GM21825 (cell line): ENCODE results near the gene RAMP3.
"Not testable (repeated sequence)": the region's sequence is repeated elsewhere in the genome, so short reads cannot be mapped to it uniquely, and the experiment has no call there.

ENCODE experiments used
- ATAC-seq: cut with Tn5 transposase; IDR thresholded peaks from one replicate; pipeline ENCODE4 v1.9.1; 2021; ENCODE audit warnings: mild to moderate bottlenecking, moderate library complexity; ENCODE audit not compliant: unreplicated experiment

RAMP3 gene

DNA sequence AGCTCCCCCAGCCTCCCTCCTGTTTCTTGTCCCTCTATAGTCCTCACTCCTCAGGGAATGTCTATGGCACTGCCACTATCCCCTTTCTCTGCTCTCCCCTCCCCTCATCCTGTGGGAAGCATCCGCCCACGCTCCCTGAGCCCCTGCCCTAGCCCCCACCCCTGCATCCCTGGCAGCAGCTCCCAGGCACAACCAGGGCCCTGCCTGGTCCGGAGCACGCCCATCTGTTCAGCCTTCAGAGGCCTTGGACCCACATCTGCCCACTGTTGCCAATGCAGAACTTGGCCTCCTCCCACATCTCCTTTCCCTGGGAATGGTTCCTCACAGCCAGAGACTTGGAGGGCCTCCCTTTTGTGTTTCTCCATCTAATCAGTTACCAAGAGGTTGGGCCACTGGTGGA lies 25.7 kb upstream of the RAMP3 start:
- no peak for ATAC-seq

DNA sequence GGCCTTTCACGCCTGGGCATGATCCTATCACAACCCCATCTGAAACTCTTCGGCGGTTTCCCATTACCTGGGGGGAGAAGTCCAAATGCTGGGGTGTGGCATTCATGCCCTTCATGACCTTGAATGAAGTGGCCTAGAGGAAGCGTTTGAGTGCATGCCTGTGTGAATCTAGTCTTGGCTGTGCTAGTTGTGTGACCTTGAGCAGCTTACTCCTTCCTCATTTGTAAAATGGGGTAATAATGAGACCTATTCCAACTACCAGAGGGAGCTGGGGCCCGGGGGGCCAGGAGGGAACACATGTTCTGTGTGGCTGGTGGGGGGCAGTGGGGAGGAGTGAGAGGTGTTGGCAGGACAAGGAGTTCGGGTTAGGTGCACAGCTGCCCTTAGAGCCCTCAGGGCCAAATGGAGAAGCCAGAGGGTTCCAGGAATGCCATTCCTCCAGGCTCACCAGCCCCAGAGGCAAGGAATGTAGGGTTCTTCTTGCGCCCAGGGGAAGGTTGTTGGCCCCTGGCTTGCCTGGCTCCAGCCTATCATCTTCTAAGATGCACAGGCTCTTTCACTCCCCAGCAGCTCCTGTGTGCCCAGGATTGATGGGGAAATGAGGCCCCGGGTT lies 24.8 kb upstream of the RAMP3 start:
- ATAC-seq, result no peak

DNA sequence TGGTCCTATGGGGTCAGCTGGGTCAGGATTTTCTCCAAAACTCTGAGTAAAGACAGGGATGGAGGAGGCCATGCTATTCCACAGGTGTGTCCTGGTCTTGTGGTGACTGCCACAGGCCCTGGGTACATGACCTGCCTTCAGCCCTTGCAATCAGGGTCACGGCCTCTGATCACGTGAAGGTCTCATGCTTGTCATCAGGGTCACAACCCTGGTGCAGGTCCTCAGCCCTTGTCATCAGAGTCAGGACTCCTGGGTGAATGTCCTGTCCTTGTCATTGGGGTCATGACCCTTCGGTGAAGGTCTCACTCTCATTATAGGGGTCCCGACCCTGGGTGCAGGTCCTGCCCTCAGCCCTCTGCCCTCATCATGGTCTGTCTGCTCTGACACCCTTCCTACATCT lies 24.2 kb upstream of the RAMP3 start:
- no peak for ATAC-seq

DNA sequence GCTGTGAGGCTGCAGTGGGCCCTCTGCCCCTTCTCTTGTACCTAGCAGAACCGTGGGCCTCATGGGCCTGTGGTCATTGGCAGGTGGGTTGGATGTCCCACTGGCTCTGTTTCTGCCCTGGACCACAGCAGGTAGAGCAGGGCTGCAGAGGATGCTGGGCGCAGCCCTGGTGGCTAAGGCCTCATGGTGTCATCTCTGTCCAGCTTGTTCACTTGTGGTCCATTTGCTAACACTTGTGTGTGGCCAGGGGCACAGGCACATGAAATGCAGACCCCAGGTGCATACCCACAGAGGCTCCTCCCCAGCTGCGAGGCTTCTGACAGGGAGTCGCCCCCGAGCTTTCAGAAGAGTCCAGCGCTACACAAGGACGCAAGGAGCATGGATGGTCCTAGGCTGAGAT lies 23.7 kb upstream of the RAMP3 start:
- no peak for ATAC-seq

DNA sequence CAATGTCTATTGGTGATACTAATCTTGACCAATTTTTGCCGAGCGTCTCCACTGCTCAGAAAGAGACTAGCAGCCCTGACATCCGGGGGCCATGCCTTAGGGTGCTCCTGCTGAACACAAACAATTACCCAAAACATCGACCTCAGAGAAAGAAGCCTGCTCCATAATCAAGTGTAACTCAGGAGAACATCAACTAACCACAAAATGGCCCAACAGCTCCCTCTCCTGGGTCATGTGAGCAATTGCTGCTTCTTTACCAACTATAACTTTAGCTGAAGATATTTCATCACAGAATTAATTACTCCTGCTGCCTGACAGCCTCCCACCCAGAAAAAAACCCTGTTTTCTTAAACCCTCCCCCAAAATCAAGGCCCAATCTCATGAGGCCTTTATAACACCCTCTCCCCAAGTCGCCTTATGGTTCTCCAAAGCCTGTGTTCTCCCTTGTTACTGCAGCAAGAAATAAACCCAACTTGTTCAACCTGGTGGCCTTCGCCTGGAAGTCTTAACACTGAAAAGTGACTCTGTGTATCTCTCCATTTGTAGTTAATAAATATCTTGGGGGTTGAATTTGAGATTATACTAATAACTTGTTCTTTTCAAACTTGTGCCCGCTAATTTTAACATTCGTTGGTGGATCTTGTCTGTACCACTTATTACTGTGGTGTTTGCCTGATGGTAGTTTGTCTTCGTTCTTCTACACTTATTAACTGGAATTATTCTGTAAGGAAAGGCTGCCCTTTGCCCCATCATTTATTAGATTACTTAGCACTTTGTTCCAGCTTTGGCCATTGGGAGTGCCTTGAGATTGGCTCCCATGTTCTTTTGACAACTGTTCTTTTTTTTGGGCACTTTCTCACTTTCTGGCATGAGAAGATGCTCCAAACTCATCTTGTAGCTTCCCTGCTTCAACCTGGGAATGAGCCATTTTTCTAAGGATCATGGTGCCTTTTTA lies 21.2 kb upstream of the RAMP3 start:
- ATAC-seq, result no peak

DNA sequence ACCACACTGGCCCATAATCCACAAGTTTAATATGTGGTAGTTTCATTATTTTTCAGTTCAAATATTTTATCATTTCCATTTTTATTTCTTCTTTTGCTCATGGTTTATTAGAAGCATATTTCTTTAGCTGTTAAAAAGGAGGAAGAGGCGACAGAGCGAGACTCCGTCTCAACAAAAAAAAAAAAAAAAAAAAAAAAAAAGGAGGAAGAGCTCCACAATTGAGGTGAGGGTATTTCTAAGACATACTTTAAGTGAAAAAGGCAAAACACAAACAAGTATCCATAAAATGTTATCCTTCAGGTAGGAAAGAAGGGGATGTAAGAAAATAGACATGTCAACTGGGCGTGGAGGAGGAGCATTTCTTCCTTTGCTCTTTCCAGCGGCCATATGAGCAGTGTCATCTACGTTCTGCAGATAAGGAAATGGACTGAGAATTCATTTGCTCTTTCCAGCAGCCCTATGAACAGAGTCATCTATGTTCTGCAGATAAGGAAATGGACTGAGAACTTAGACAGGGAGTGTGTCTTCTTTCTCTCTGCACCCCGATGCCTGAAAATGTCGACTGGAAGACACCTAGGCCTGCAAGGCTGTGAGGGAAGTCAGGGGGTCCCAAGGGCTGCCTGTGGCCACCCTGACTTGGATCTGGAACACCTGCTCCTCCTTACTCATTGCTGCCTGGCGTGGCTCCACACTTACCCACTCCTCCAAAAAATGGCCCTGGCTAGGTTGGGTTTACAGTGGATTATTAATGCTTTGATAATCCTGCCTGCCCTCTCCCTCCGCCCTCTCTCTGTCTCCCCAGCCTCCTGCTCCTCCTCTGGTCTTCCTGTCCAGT lies 18.9 kb upstream of the RAMP3 start:
- ATAC-seq, result no peak

DNA sequence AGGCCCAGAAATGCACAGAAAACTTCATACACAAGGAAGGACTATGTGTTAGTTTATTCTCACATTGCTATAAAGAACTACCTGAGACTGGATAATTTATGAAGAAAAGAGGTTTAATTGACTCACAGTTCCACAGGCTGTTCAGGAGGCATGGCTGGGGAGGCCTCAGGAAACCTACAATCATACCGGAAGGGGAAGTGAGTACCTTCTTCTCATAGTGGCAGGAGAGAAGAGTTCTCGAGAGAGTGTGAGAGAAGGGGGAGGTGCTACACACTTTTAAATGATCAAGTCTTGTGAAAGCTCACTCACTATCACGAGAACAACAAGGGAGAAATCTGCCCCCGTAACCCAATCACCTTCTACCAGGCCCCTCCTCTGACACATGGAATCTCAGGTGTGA lies 16.8 kb upstream of the RAMP3 start:
- no peak for ATAC-seq

DNA sequence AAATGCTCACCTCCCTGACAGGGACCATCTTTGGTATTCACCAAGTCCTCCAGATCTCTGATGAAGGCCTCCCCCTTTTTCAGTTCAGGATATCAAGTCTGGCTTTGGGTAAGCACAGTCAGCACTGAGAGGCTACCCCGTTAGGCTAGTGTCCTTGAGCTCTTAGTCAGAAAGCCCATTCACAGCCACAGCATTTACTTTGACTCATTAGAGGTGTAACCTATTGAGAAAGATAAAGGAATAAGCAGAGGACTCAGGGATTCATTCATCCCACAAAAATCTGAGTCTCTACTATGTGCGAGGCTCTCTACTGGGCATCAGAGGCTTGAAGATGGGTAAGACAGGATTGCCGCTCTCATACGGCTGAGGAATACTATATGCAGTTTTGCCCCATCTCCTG lies 14.0 kb upstream of the RAMP3 start:
- no peak for ATAC-seq

DNA sequence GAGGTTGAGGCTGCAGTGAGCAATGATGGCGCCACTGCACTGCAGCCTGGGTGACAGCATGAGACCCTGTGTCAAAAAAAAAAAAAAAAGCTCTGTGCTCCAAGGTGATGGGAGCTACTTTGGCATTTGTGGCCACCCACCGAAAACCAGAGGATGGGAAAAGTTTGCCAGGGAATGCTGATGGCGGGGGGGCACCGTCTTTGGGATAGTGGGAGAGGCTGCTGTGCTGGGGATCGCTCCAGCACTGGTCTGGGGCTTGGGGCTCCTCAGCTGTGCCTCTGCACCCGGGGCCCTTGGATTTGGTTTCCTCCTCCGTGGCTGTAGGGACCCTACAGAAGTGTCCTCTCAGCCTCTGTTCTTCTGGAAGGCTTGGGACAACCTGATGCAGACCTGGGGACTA lies 11.7 kb upstream of the RAMP3 start:
- no peak for ATAC-seq

DNA sequence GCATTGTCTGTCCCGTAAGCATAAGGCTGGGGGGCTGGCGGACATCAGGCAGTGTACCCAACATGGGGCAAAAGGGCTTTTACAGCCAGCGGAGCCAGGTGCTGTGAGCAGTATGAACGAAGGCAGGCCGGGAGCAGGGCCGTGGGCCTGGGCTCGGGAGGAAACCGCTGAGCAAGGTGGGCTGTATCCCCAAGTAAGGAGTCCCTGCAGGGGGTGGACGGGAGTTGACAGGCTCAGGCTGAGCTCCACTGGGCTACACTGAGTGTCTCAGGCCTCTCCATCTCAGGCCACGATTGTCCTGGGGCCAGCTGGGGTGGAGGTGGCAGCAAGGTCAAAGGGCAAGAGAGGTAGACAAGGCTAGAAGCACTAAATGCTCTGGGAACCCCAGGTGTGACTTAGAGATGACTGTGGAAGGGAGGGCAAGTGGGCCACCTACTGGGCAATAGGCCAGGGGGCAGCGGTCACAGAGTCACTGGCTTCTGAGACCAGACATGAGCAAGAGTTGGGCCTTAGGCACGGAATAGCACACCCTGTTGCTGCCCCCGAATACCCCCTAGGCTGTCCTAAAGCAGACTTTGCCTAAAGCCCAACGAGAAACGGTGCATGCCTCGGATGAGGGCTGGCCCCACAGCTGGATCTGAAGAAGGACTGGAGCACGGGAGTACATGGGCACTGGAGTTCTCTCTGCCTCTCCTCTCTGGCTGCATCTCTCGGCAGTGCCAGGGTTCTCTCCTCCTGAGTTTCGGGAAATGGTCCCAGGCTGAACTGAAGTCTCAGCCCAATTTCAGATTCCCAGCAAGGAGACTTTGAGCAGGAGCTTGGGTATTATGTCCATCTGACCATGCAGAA lies 10.8 kb upstream of the RAMP3 start:
- ATAC-seq, result no peak

DNA sequence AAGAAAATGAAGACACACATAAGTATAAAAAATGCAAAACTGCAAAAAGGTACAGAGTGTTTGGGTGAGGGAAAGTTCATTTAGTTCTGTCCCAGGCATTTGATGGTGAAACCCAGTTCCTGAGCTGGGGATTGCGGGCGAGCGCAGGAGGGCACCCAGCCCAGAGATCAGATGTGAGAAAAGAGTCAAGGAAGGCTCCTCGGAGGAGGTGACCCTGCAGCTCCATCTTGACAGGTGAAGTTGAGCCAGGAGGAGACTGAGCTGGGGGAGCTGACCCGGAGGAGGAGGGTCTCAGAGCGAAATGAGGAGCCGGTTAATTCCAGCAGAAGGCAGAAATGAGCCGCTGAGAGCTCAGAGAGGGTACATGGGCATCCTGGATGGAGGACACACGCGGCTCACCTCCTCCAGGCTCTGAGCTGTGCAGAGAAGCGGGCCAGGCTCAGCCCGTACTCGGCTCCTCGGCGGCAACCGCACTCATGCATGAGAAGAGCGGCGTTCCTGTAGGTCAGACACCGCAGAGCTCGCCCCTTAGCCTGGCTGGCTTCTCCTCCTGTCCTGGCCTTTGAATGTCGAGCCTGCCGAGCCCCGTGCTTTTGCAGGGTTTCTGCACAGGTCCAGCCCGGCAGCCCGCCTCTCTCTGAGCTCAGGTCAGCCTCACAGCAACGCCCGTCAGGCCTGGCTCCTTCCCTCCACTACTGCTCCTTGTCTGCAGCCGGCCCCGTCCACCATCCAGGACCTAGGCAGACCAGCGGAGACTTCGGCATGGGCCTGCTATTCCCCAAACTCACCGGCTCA lies 9.5 kb upstream of the RAMP3 start:
- ATAC-seq, result no peak

DNA sequence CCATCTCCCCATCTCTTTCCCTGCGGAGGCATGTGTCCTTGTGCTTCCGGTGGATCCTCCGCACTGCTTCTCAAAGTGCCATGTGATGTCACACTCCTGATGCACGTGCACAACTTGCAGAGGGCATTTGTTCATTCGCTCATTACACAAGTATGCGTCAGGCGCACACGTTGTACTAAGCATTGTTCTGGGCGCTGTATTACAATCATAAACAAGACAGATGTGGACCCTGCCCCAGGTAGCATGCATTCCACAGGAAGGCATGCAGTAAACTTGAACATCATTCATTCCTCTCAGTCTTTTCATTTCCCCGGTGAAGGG lies 9.0 kb upstream of the RAMP3 start:
- ATAC-seq, result no peak

DNA sequence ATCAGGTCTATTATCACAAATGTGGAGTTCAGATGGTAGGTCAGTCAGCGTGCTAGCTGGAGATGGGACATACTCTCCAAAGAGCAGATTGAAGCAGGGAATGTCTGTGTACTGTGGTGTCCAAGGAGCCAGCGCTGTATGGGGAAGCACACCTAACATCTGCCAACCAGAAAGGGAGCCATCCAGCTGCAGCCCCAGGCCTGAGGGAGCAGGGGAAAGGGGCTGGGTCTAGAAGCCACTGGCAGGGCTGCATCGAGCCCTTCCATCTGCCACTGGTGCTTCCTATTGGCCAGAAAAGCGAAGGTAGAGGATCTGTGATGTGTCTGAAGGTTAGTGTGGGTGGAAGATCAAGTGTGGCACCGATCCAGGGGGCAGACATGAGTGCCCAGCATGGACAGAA lies 8.0 kb upstream of the RAMP3 start:
- ATAC-seq, result no peak

DNA sequence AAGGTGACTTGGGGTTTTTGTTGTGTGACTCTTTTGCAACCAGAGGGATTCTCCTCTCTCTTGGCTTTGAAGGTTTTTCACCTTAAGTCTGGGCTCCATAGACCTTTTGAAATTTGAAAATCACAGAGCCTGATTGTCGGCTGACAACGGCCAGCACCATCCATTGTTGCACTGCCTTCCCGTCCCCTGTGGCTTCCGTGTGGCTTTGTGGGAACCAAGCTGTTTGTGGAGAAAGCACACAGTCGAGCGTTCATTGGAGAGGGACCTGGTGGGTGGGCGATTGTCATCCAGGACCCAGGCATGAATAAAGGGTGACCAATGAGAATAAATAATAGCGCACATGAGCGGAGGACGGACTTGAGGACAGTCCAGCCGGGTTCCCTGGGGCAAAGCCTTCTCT lies 7.4 kb upstream of the RAMP3 start:
- no peak for ATAC-seq

DNA sequence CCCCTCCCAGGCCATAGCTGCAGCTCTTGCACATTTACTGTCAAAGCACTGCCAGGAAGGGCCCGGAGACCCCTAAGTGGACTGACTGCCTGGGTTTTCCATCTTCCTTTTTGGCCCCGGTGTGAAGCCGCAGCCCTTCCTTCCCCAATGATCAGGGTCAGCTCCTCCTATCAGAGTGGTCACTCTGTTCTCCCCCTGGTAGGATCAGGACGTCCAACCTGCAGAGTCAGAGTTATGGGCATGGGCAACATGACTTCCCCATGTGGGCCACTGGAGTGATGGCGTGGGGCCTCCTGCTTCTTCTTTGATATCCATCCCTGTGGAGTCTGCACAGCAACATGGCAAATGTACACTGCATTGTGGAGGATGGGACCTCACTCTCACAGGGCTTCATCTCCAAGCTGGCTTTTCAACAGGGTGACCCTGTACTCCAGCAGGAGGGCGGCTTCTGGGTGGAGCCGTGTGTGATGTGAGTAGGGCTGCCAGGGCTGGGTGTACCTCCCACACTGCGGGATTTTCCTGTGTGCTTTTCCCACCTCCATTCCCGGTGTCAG lies 6.4 kb upstream of the RAMP3 start:
- no peak for ATAC-seq

DNA sequence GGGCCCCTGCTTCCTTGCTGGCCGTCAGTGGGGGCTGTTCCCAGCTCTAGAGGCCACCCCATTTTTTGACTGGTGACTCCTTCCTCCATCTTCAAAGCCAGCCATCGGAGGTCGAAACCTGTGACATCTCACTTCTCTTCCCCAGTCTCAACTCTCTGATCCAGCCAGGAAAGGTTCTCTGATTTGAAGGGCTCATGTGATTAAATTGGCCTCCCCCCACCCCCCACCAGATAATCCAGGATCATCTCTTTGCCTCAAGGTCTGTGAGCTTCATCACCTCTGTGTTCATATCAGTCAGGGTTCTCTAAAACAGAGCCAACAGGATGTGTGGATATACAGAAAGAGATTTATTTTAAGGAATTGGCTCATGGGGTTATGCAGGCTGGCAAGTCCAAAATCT lies 5.6 kb upstream of the RAMP3 start:
- no peak for ATAC-seq

DNA sequence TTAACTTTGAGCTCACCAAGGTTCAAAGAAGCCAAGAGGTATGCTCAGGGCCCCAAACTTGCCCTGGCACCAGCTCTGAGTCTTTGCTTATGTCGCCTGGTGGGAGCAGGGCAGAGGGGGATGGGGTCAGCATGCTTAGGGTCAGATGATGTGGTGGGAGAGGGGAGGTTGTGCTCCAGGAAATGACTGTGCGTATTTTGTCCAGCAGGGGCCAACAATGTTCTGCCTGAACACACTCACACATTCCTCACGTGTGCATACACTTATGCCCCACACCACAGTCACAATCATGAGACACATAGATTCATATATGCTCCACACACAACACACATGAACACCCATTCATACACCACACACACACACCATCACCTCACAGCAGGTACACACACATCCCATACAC lies 4.4 kb upstream of the RAMP3 start:
- no peak for ATAC-seq

DNA sequence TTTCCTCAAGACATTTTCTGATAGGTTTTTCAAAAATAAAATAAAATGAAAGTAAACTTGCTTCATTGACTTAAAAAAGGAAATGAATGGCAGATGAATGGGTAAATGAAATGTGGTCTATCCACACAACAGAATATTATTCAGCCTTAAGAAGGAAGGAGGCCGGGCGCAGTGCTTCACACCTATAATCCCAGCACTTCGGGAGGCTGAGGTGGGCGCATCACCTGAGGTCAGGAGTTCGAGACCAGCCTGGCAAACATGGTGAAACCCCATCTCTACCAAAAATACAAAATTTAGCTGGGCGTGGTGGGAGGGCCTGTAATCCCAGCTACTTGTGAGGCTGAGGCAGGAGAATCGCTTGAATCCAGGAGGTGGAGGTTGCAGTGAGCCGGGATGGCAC lies 3.7 kb upstream of the RAMP3 start:
- ATAC-seq, result not testable (repeated sequence)

DNA sequence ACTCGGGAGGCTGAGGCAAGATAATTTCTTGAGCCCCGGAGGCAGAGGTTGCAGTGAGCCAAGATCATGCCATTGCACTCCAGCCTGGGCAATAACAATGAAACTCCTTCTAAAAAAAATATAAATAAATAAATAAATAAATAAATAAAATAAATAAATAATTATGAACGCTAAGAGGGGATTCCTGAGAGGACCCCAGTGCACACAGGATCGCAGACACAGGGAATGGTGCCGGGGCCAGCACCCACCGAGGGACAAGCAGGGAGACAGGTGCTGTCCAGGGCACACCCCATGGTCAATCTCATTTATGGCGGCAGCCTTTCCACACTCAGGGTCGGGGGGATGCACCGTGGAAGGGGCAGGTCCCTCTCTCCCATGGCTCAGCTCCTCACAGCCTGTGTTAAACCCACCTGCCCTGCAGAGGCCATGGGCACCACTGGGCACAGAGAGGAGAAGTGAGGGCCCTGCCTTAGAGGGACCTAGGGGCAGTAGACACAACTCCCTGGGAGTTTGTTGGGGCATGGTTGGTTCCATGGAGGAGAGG lies 2.2 kb upstream of the RAMP3 start:
- no peak for ATAC-seq

DNA sequence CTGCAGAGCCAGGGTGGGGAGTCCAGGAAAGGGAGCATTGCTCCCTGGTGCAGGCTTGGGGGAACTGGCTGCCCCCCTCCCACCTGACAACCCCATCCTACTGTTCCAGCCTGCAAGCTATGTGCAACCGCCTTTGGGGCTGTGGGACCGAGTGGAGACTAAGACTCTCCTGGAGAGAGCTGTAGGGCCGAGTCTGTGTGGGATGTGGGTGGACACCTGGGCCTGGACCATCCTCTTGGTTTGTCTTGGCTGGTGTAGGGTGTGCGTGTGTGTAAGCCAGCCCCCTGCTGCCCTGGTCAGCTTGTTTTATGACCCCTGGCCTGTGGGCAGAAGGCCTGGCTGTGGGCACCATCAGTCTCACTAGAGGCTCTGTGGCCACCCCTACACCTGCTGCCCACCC lies 1.6 kb upstream of the RAMP3 start:
- no peak for ATAC-seq
